ENCODE measurements around the gene PTAR1.

- no peak for TF ChIP-seq CTCF (conservative IDR thresholded peaks at IDR 0.05; ENCODE audit: low read depth, low read length)
- TF ChIP-seq EZH2 (IDR thresholded peaks at IDR 0.05; ENCODE audit: borderline replicate concordance, low read depth, low read length, poor library complexity, severe bottlenecking): no peak
Measured at GRCh38 chr9:69718218-69718617, 41.6 kb downstream of the PTAR1 start.
